Stimulated activated CD8-positive, alpha-beta memory T cell treated with anti-CD3 and anti-CD28 coated beads, Interleukin-4, amount 100 ng/mL, for 24 hours (primary cell): ENCODE data around the gene FOXJ1.

ENCODE experiments used
- DNase-seq: peaks from one replicate; pipeline ENCODE4 v3.0.0-alpha.2; 2020; ENCODE audit warnings: low read depth

The FOXJ1 gene

GRCh38 chr17:76091526-76092286 is 49.3 kb downstream of the FOXJ1 start:
- no peak for DNase-seq

GRCh38 chr17:76090517-76091129 is 50.4 kb downstream of the FOXJ1 start:
- DNase-seq, result no peak

- DNase-seq, result no peak
These were observed 51.1 kb downstream of the FOXJ1 start for GRCh38 chr17:76089680-76090516.

- no peak for DNase-seq
These were observed 52.0 kb downstream of the FOXJ1 start for GRCh38 chr17:76088868-76089576.

- DNase-seq, result no peak
These were observed 52.8 kb downstream of the FOXJ1 start for GRCh38 chr17:76088041-76088867.

GRCh38 chr17:76087531-76087930 is 53.5 kb downstream of the FOXJ1 start:
- DNase-seq, result no peak

GRCh38 chr17:76086384-76086783 is 54.7 kb downstream of the FOXJ1 start:
- no peak for DNase-seq
